ENCODE results near the gene SLC50A1. TPM values are rescaled to one million over a fixed set of nuclear protein-coding genes. Genes with fewer than 3 reads are reported as not detected.

The SLC50A1 gene
- total and polyA plus RNA-seq, 2 of the 8 experiments (the other 6 are each of a cell fraction or from before 2014, with no cell fraction given), result 36.5 to 90.8 TPM

DNA sequence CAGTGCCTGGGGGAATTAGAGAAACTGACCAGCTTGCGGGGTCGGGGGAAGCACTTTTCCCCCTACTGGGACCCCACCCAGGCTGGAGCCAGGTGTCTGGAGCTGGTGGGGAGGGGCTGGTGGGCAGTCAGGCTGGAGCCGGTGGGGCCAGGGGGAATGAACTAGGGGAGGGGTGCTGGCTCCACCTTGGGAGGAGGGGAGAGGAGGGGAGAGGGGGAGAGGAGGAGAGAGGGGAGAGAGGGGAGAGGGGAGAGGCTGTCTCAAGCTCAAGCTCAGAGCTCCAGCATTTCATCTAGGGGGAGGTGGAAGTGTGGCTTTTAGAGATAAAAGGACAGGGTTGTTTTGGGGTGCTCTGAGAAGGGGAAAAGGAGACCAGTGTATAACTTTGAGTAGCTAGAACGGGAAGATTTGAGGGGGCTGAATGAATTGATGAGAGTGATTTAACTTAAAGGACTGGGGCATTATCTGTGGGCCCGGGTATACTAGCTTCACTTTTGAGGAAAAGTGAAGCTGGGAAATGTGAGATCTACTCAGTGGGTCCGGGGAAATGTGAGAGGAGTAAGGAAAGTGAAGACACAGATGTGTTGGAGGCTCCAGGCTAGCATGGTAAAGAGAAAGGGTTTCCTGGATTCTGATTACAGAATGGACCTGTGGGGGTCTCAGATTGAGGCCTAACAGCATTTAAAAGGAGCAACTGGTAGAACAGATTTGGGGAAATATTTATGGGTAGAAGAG is 5.2 kb upstream of the SLC50A1 start (continued):
- TF ChIP-seq E2F6 (IDR thresholded peaks at IDR 0.05) (no peak), CHD2 (IDR thresholded peaks at IDR 0.05; ENCODE audit: low read length) (0 out of 2 replicates have a peak, but pooled peaks have one; percentile 4), RAD21 (IDR thresholded peaks at IDR 0.05 in 1 of 2, conservative IDR thresholded peaks at IDR 0.05 in 1 of 2; ENCODE audit: low read depth in 2 of 2, low read length in 2 of 2) (no peak), JUND (IDR thresholded peaks at IDR 0.05; ENCODE audit: low read length) (no peak), ASH2L (IDR thresholded peaks at IDR 0.05; ENCODE audit: low read length) (no peak), HDAC6 (IDR thresholded peaks at IDR 0.05; ENCODE audit: low read depth, low read length) (no peak)
- TF ChIP-seq, protein P1, sequence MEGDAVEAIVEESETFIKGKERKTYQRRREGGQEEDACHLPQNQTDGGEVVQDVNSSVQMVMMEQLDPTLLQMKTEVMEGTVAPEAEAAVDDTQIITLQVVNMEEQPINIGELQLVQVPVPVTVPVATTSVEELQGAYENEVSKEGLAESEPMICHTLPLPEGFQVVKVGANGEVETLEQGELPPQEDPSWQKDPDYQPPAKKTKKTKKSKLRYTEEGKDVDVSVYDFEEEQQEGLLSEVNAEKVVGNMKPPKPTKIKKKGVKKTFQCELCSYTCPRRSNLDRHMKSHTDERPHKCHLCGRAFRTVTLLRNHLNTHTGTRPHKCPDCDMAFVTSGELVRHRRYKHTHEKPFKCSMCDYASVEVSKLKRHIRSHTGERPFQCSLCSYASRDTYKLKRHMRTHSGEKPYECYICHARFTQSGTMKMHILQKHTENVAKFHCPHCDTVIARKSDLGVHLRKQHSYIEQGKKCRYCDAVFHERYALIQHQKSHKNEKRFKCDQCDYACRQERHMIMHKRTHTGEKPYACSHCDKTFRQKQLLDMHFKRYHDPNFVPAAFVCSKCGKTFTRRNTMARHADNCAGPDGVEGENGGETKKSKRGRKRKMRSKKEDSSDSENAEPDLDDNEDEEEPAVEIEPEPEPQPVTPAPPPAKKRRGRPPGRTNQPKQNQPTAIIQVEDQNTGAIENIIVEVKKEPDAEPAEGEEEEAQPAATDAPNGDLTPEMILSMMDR (IDR thresholded peaks at IDR 0.05; ENCODE audit: control extremely low read depth in 1 of 3, insufficient read depth in 1 of 3, low read depth in 1 of 3, low read length in 3 of 3), result no peak
